H1 (cell line): ENCODE results near the gene CAMK2N2. TPM values are rescaled to one million over a fixed set of nuclear protein-coding genes. Genes with fewer than 3 reads are reported as not detected.

Source experiments
- CTCF ChIA-PET: fragments of 300-600 bp; sonication (Branson Sonifier 250); formaldehyde crosslinking; loops from one replicate; lab custom pipeline; 2021; ENCODE audit not compliant: partially characterized antibody; lab: Charles Lee
- POLR2A ChIA-PET: fragments of 300-600 bp; sonication (Branson Sonifier 250); formaldehyde crosslinking; loops from one replicate; lab custom pipeline; 2021; ENCODE audit warnings: inconsistent platforms; ENCODE audit not compliant: partially characterized antibody; lab: Charles Lee
- DNase-seq, 2 experiments: peaks; one replicate each; pipeline versions ENCODE4 v3.0.0 to v3.0.0-alpha.2; 2010 to 2022; ENCODE audit warnings: low spot score in 2 of 2, low read depth in 1 of 2, mixed read lengths in 1 of 2
- FAIRE-seq: peaks from 2 replicates; lab custom pipeline; 2011; peaks lifted over from hg19 to GRCh38; lab: Jason Lieb, UNC
- H2AFZ ChIP-seq: 2 replicates; pipeline ENCODE4 v1.8.1; 2012; ENCODE audit warnings: low read length, inconsistent platforms
- H2AK5ac ChIP-seq: 2 replicates; pipeline ENCODE4 v1.6.1; 2013; ENCODE audit warnings: low read depth, low read length
- H2BK120ac ChIP-seq: replicated peaks from 2 replicates; pipeline ENCODE3; 2013; ENCODE audit warnings: low read depth, low read length, inconsistent platforms
- H2BK12ac ChIP-seq: 2 replicates; pipeline ENCODE4 v1.6.1; 2013; ENCODE audit warnings: low read depth, low read length
- H2BK15ac ChIP-seq: 2 replicates; pipeline ENCODE4 v1.6.1; 2013; ENCODE audit warnings: low read length
- H2BK20ac ChIP-seq: 2 replicates; pipeline ENCODE4 v1.6.1; 2013; ENCODE audit warnings: low read length
- H2BK5ac ChIP-seq: 2 replicates; pipeline ENCODE4 v1.6.1; 2013; ENCODE audit warnings: low read depth, low read length
- H3K14ac ChIP-seq: 2 replicates; pipeline ENCODE4 v1.6.1; 2013; ENCODE audit warnings: inconsistent platforms; ENCODE audit not compliant: insufficient read length
- H3K18ac ChIP-seq: 2 replicates; pipeline ENCODE4 v1.6.1; 2013; ENCODE audit warnings: low read length; ENCODE audit errors: extremely low read depth
- H3K23ac ChIP-seq: 2 replicates; pipeline ENCODE4 v1.6.1; 2013; ENCODE audit warnings: inconsistent platforms; ENCODE audit not compliant: insufficient read length
- H3K23me2 ChIP-seq: 2 replicates; pipeline ENCODE4 v1.6.1; 2013; ENCODE audit warnings: low read depth, low read length
- H3K27ac ChIP-seq: 2 replicates; pipeline ENCODE4 v1.6.1; 2011; ENCODE audit warnings: low read depth, low read length, inconsistent platforms
- H3K27me3 ChIP-seq, 4 experiments: replicated peaks in 1 of 4; 1 replicate in 1 of 4; 2 replicates in 3 of 4; pipeline versions ENCODE4 v1.6.1 to v1.8.1; 2011 to 2013; ENCODE audit warnings: low read length in 3 of 4, mild to moderate bottlenecking in 3 of 4, inconsistent platforms in 2 of 4, mixed read lengths in 2 of 4, moderate library complexity in 1 of 4; ENCODE audit not compliant: control insufficient read depth in 3 of 4, insufficient read depth in 3 of 4; ENCODE audit errors: extremely low read depth in 1 of 4
- H3K36me3 ChIP-seq, 4 experiments: 2 replicates each; pipeline versions ENCODE4 v1.6.1 to v1.8.1; 2011 to 2013; ENCODE audit warnings: mild to moderate bottlenecking in 4 of 4, low read length in 3 of 4, moderate library complexity in 2 of 4, control low read depth in 1 of 4, inconsistent platforms in 1 of 4; ENCODE audit not compliant: insufficient read depth in 4 of 4, control insufficient read depth in 2 of 4
- H3K4ac ChIP-seq: replicated peaks from 2 replicates; pipeline ENCODE3; 2013; ENCODE audit warnings: low read length, low read depth, mixed read lengths, inconsistent platforms; ENCODE audit not compliant: insufficient read length
- H3K4me1 ChIP-seq, 4 experiments: replicated peaks in 1 of 4; 1 replicate in 1 of 4; 2 replicates in 3 of 4; pipeline versions ENCODE4 v1.6.1 to v1.8.1; 2011 to 2013; ENCODE audit warnings: low read length in 3 of 4, inconsistent platforms in 2 of 4, mixed read lengths in 1 of 4; ENCODE audit not compliant: insufficient read depth in 4 of 4, control insufficient read depth in 3 of 4
- H3K4me2 ChIP-seq, 2 experiments: 2 replicates each; pipeline versions ENCODE4 v1.6.1 to v1.8.1; 2011 to 2013; ENCODE audit warnings: low read depth in 2 of 2, low read length in 2 of 2, control low read depth in 1 of 2, inconsistent platforms in 1 of 2, mild to moderate bottlenecking in 1 of 2; ENCODE audit not compliant: insufficient read depth in 1 of 2
- H3K4me3 ChIP-seq, 4 experiments: fragments of 200-600, 300-600 bp in 1 of 4; sonication (generic), shearing (Covaris generic), sonication (Bioruptor Twin) in 1 of 4; 2 replicates each; pipeline versions ENCODE4 v1.5.1 to v1.8.1; 2011 to 2016; ENCODE audit warnings: low read length in 4 of 4, low read depth in 3 of 4, control low read depth in 2 of 4, inconsistent platforms in 2 of 4, mild to moderate bottlenecking in 2 of 4, mixed read lengths in 1 of 4, moderate library complexity in 1 of 4; ENCODE audit not compliant: insufficient read depth in 2 of 4; ENCODE audit errors: extremely low read depth in 1 of 4
- H3K56ac ChIP-seq: replicated peaks from 2 replicates; pipeline ENCODE3; 2013; ENCODE audit warnings: low read depth, mild to moderate bottlenecking, mixed read lengths, low read length, inconsistent platforms; ENCODE audit not compliant: insufficient read length
- H3K79me1 ChIP-seq: 2 replicates; pipeline ENCODE4 v1.6.1; 2013; ENCODE audit warnings: low read depth, low read length, control low read depth
- H3K79me2 ChIP-seq, 2 experiments: 2 replicates each; pipeline versions ENCODE4 v1.6.1 to v1.8.1; 2012 to 2013; ENCODE audit warnings: low read length in 2 of 2, mild to moderate bottlenecking in 2 of 2, inconsistent platforms in 1 of 2; ENCODE audit not compliant: insufficient read depth in 2 of 2, control insufficient read depth in 1 of 2
- H3K9ac ChIP-seq, 4 experiments: replicated peaks in 1 of 4; 1 replicate in 1 of 4; 2 replicates in 3 of 4; pipeline versions ENCODE4 v1.6.1 to v1.8.1; 2011 to 2013; ENCODE audit warnings: low read depth in 3 of 4, low read length in 3 of 4, control low read depth in 2 of 4, mild to moderate bottlenecking in 2 of 4, moderate library complexity in 2 of 4, inconsistent platforms in 1 of 4; ENCODE audit errors: extremely low read depth in 1 of 4
- H3K9me3 ChIP-seq, 2 experiments: 2 replicates each; pipeline versions ENCODE4 v1.6.1 to v1.8.1; 2012 to 2013; ENCODE audit warnings: mild to moderate bottlenecking in 2 of 2, moderate library complexity in 2 of 2, control low read depth in 1 of 2, inconsistent platforms in 1 of 2, low read depth in 1 of 2, low read length in 1 of 2, mixed read lengths in 1 of 2; ENCODE audit not compliant: insufficient read depth in 2 of 2
- H4K20me1 ChIP-seq, 2 experiments: replicated peaks in 1 of 2; 2 replicates each; pipeline versions ENCODE3 to v1.8.1; 2011 to 2013; ENCODE audit warnings: inconsistent platforms in 2 of 2, low read length in 2 of 2, mild to moderate bottlenecking in 1 of 2; ENCODE audit not compliant: insufficient read depth in 2 of 2, control insufficient read depth in 1 of 2
- H4K5ac ChIP-seq: 2 replicates; pipeline ENCODE4 v1.6.1; 2013; ENCODE audit warnings: low read length, low read depth, mixed read lengths, inconsistent platforms; ENCODE audit not compliant: insufficient read length
- H4K8ac ChIP-seq: 2 replicates; pipeline ENCODE4 v1.8.0; 2013; ENCODE audit warnings: mild to moderate bottlenecking, moderate library complexity, low read length, inconsistent platforms; ENCODE audit not compliant: insufficient read depth; ENCODE audit errors: extremely low read depth
- H4K91ac ChIP-seq: replicated peaks from 2 replicates; pipeline ENCODE3; 2013; ENCODE audit warnings: low read length, mixed read lengths, inconsistent platforms; ENCODE audit not compliant: insufficient read length
- EP300 ChIP-seq, 2 experiments: IDR thresholded peaks; 1 replicate in 1 of 2; 2 replicates in 1 of 2; pipeline ENCODE4 v1.6.1; 2011 to 2012; ENCODE audit warnings: low read depth in 2 of 2, low read length in 2 of 2, mild to moderate bottlenecking in 2 of 2, borderline replicate concordance in 1 of 2, inconsistent platforms in 1 of 2, moderate library complexity in 1 of 2
- KDM4A ChIP-seq: IDR thresholded peaks from one replicate; pipeline ENCODE4 v1.7.1; 2012; ENCODE audit warnings: low read depth, mild to moderate bottlenecking, moderate library complexity, low read length, inconsistent platforms; ENCODE audit not compliant: severe bottlenecking
- MAX ChIP-seq: IDR thresholded peaks from 2 replicates; pipeline ENCODE4 v1.6.1; 2012; ENCODE audit warnings: inconsistent platforms
- POLR2AphosphoS5 ChIP-seq: IDR thresholded peaks from 2 replicates; pipeline ENCODE4 v1.6.1; 2011; ENCODE audit warnings: low read depth, low read length
- SIN3A ChIP-seq, 2 experiments: IDR thresholded peaks in 1 of 2; conservative IDR thresholded peaks in 1 of 2; 2 replicates each; pipeline ENCODE4 v1.6.1; 2011 to 2012; ENCODE audit warnings: low read length in 2 of 2, improper control_type of control experiment in 1 of 2, low read depth in 1 of 2, mild to moderate bottlenecking in 1 of 2
- SP4 ChIP-seq: IDR thresholded peaks from 2 replicates; pipeline ENCODE4 v1.6.1; 2012; ENCODE audit warnings: low read length, inconsistent platforms
- WGBS, 2 experiments: shearing (Covaris generic) in 1 of 2; methylation state at CpG; one replicate each; pipeline versions ENCODE4 v1.1.6 to v1.1.7; 2013 to 2015; ENCODE audit warnings: low lambda C conversion rate in 2 of 2, mixed read lengths in 2 of 2, inconsistent platforms in 1 of 2, low coverage in 1 of 2, missing lambda C conversion rate in 1 of 2; ENCODE audit not compliant: insufficient replicate concordance in 2 of 2, insufficient coverage in 1 of 2, insufficient read length in 1 of 2; ENCODE audit errors: extremely low coverage in 1 of 2, missing lambda C conversion rate in 1 of 2; 5-methylcytosine and 5-hydroxymethylcytosine counted together
- polyA plus RNA-seq, 7 experiments: library from polyadenylated mRNA; depleted of rRNA in 3 of 7; stranded (reverse) in 5 of 7; unstranded in 2 of 7; fragments of >200 nt in 5 of 7; fragments of 200-250 nt in 2 of 7; gene quantifications; 1 replicate in 5 of 7; 2 replicates in 1 of 7; 4 replicates in 1 of 7; pipeline versions ENCODE4 v1.2.1 to v1.2.3, GENCODE V29; 2011 to 2013; ENCODE audit warnings: missing spikeins in 2 of 7, mixed read lengths in 2 of 7
- total RNA-seq: library from RNA; stranded (reverse); fragmentation: NEBNext Ultra II Directional; extraction: Animal tissue kit (Norgen Biotek cat#: 25700); gene quantifications from 2 replicates; pipeline ENCODE4 v1.2.1, GENCODE V29; 2021
- TF ChIP-seq, protein P1 (sequence below): IDR thresholded peaks from 2 replicates; pipeline ENCODE4 v1.6.1; 2012; ENCODE audit warnings: inconsistent platforms

The CAMK2N2 gene
- total and polyA plus RNA-seq, 2 of the 8 experiments (the other 6 are each of a cell fraction or from before 2014, with no cell fraction given) = 4.0 to 17.7 TPM

DNA sequence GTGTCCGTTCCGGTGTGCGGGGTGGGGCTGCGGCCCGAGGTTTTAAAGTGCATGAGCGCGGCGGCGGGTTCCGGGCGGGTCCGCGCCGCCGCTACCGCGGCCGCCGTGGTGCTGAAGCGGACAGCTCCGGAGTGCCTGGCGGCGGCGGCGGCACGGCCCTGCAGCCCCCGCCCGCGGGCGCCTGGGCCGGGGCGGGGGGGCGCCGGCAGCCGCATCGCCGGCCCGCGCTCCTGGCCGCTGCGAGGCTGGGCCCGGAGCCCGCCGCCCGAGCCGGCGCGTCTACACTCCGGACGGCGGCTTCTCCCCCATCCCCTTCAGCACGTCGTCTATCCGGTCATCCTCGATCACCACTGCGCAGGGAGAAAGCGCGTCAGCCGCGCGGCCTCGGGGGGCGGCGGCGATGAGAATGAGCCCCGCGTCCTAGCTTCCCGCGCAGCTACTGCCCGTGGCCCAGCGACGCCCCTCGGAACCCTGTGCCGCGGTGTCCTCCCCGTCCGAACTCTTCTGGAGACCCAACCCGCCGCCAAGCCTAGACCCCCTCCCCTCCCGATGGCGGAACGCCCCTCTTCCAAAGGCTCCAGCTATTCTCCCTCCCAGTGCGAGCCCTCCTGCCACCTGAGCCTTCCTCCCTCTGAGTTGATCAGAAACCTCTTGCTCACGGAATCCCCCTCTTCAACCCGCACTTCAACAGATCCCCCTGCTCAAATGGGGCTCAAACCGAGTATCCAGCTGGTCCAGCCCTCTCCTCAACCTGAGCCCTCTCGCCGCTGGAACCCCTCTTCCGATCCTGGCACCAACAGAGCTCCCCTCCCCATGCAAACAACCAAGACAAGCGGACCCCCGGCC lies 1.3 kb downstream of the CAMK2N2 start:
- peaks cover 16 to 19% of the 10 kb centered on the region in 2 experiments for H4K20me1 ChIP-seq
- H2AK5ac ChIP-seq = no peak overlapping the region
- no peak overlapping the region for H2AFZ ChIP-seq
- H3K23ac ChIP-seq = no peak overlapping the region
- H3K14ac ChIP-seq = no peak overlapping the region
- CTCF ChIA-PET = interaction anchor here (0.7 to 14.0 kb wide), 8 partner anchors 10 to 355 kb away, joined by 3 to 136 read pairs (median 4); partner anchors contain the start of genes EEF1AKMT4 and VWA5B2
- H3K4ac ChIP-seq = no peak overlapping the region
- H3K23me2 ChIP-seq = peaks cover 22% of the 10 kb centered on the region
- peaks cover 0 to 17% (median 8%) of the 10 kb centered on the region in 4 experiments; a peak in 4 of 7 replicates for H3K4me1 ChIP-seq
- no peaks in the 10 kb centered on the region for H3K36me3 ChIP-seq
- peak in 1 of 2 experiments; percentile 69 for DNase-seq
- FAIRE-seq = no peak
- POLR2A ChIA-PET = interaction anchor here (0.5 to 3.1 kb wide), 13 partner anchors 10 to 284 kb away, joined by 3 to 8 read pairs (median 5); partner anchors contain the start of genes ABCF3, ALG3, DVL3 and ECE2
- H2BK120ac ChIP-seq = no peak overlapping the region
- 3% methylated on average over 39 of the region's 91 CpGs; no CpG with 5 or more reads in 1 of the 2 experiments for WGBS, 2 experiments
- no peaks in the 10 kb centered on the region for H3K79me1 ChIP-seq
- H3K4me2 ChIP-seq = peak overlapping the region; percentile 89 to 97
- no peak overlapping the region for H2BK15ac ChIP-seq
- H3K9ac ChIP-seq = no peak overlapping the region; a peak in 1 of 7 replicates
- peak overlapping the region; percentile 36 to 84 (median 58) for H3K4me3 ChIP-seq
- H3K79me2 ChIP-seq = no peaks in the 10 kb centered on the region
- no peak overlapping the region for H2BK5ac ChIP-seq
- H4K5ac ChIP-seq = no peak overlapping the region
- TF ChIP-seq KDM4A (peak; percentile 32), SIN3A (conservative IDR thresholded peaks at IDR 0.05 in 1 of 2, IDR thresholded peaks at IDR 0.05 in 1 of 2; ENCODE audit: low read depth in 1 of 2, low read length in 2 of 2) (peak in 1 of 2 experiments; percentile 73; a peak in 1 of 4 replicates), SP4 (no peak), EP300 (IDR thresholded peaks at IDR 0.05; ENCODE audit: borderline replicate concordance in 1 of 2, low read depth in 2 of 2, low read length in 2 of 2) (peak in 1 of 2 experiments; percentile 48; a peak in 1 of 3 replicates), MAX (0 out of 2 replicates have a peak, but pooled peaks have one; percentile 9), POLR2AphosphoS5 (no peak)
- TF ChIP-seq, protein P1, sequence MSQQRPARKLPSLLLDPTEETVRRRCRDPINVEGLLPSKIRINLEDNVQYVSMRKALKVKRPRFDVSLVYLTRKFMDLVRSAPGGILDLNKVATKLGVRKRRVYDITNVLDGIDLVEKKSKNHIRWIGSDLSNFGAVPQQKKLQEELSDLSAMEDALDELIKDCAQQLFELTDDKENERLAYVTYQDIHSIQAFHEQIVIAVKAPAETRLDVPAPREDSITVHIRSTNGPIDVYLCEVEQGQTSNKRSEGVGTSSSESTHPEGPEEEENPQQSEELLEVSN = peak; percentile 19; the same call in 1 of the 2 replicates
- no peak overlapping the region for H3K56ac ChIP-seq
- H3K9me3 ChIP-seq = no peaks in the 10 kb centered on the region
- no peak overlapping the region for H4K91ac ChIP-seq
- H3K27me3 ChIP-seq = peaks cover 7 to 50% (median 38%) of the 10 kb centered on the region in 4 experiments
- no peak overlapping the region for H3K27ac ChIP-seq
- no peak overlapping the region for H2BK12ac ChIP-seq
- H4K8ac ChIP-seq = no peak overlapping the region
- H2BK20ac ChIP-seq = no peak overlapping the region
- no peak overlapping the region; the same call in 1 of the 2 replicates for H3K18ac ChIP-seq
